AG09309 (cell line): ENCODE results near the gene NPBWR2.

ENCODE experiments used
- DNase-seq: peaks from one replicate; pipeline ENCODE4 v3.0.0-alpha.2; 2010; ENCODE audit warnings: low read depth
- H3K4me3 ChIP-seq: 2 replicates; pipeline ENCODE4 v1.5.1; 2011; ENCODE audit warnings: mild to moderate bottlenecking, low read depth, low read length, moderate library complexity; ENCODE audit not compliant: control insufficient read depth
- CTCF ChIP-seq: IDR thresholded peaks from 2 replicates; pipeline ENCODE4 v1.5.1; 2011; ENCODE audit warnings: mild to moderate bottlenecking, low read depth, low read length, inconsistent platforms; ENCODE audit not compliant: insufficient read depth, control insufficient read depth; ENCODE audit errors: missing control alignments

The NPBWR2 gene

GRCh38 chr20:64153410-64153809, 46.0 kb upstream of the NPBWR2 start:
- DNase-seq: no peak
- H3K4me3 ChIP-seq: no peak overlapping the region
- no peak for TF ChIP-seq CTCF

GRCh38 chr20:64152906-64153305, 45.5 kb upstream of the NPBWR2 start:
- no peak for DNase-seq
- H3K4me3 ChIP-seq: no peak overlapping the region
- TF ChIP-seq CTCF: no peak

- no peak for TF ChIP-seq CTCF
- no peak overlapping the region for H3K4me3 ChIP-seq
- no peak for DNase-seq
These were observed 44.5 kb upstream of the NPBWR2 start for GRCh38 chr20:64151633-64152530.

GRCh38 chr20:64150756-64151632, 43.6 kb upstream of the NPBWR2 start:
- H3K4me3 ChIP-seq: no peak overlapping the region
- no peak for TF ChIP-seq CTCF
- no peak for DNase-seq

DNA sequence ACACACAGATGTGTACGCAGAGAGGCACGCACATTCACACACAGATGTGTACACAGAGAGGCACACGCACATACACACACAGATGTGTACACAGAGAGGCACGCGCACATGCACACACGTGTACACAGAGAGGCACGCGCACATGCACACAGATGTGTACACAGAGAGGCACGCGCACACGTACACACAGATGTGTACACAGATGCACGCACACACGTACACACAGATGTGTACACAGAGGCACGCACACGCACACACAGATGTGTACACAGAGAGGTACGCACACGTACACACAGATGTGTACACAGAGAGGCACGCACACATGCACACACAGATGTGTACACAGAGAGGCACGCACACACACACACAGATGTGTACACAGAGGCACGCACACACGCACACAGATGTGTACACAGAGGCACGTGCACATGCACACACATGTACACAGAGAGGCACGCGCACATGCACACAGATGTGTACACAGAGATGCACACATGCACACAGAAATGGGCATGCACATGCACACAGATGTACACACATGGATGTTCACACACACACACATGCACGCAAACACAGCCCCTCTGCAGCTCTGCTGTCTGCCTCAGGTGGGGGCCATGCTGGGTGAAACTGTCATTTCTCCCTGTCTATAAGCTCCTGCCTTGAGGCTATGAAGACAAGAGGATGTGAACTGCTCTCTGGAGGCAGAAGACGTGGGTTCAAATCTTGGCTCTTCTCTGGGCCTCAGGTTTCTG, 42.6 kb upstream of the NPBWR2 start:
- no peak for DNase-seq
- TF ChIP-seq CTCF: no peak
- no peak overlapping the region for H3K4me3 ChIP-seq

DNA sequence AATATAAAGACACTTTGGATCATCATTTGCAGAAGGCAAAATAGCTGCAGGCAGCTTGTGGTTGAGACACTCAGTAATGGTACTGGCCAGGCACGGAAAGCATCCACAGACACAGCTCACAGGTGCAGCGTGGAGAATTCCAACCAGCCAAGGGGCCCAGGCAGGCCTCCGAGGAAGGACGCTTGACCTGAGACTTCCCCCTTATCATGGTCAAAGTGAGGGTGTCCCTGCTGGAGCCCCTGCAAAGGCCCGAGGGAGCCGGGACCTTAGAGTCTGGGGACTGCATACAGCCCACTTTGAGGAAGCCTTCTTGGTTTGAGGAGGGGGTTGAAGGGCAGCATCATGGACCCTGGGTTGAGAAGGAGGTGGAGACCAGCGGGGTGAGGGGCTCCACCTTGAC, 41.8 kb upstream of the NPBWR2 start:
- no peak for TF ChIP-seq CTCF
- no peak for DNase-seq
- H3K4me3 ChIP-seq: no peak overlapping the region
